ENCODE data around the gene COL5A1.

The COL5A1 gene

DNA sequence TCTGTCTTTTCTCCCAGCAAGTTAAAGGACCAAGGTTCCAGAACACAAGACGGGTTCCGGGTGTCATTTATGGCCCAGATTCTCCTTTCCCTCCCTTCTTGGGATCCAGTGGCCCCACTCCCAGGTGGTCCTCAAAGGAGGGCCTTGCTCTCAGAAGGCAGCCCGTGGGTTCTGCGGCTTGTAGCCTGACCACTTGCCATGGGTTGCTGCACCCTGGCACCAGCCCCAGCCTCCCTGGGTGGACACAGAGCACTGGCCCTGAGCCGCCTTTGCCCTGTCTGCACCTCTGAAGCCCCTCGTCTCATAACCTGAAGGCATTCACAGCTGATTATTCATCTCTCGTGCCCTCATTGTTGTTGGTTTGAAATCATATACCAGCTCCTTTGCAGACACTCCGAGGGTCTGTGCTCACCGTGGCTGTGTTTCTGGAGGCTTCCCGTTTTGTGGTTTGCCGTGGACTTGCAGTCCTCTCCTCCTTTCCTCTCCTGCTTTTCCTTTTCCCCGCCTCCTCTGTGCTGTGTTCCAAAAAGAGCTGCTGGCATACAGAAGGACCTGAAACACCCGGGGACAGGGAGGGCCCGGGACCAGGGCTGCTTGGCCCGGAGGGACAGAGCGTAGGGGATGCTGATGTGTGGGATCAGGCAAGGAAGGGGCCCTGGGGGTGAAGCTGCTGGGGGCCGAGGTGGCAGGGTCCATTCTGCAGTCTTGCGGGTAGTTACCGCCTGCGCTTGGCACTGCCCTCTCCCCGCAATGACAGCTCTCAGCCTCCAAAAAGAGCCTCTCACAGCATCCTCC is 189.5 kb downstream of the COL5A1 start:
- no peaks in the 10 kb centered on the region for H3K79me2 ChIP-seq (ENCODE audit: insufficient read depth, low read length)
- H3K9ac ChIP-seq (ENCODE audit: low read length): no peak overlapping the region
- no peak overlapping the region for H2AFZ ChIP-seq (ENCODE audit: low read length)
- no peaks in the 10 kb centered on the region for H4K20me1 ChIP-seq (ENCODE audit: insufficient read depth, low read length)
- no peak overlapping the region for H3K4me2 ChIP-seq (ENCODE audit: low read length)
- H3K4me1 ChIP-seq (ENCODE audit: insufficient read depth, low read length, severe bottlenecking): no peaks in the 10 kb centered on the region
- no peak overlapping the region for H3K4me3 ChIP-seq (ENCODE audit: low read depth, low read length, poor library complexity, severe bottlenecking)
- H3F3A ChIP-seq (ENCODE audit: insufficient read depth, low read length): no peaks in the 10 kb centered on the region
- no peaks in the 10 kb centered on the region for H3K27me3 ChIP-seq (ENCODE audit: insufficient read depth, low read length)
- no peaks in the 10 kb centered on the region for H3K9me2 ChIP-seq (ENCODE audit: low read depth, low read length)
- H3K36me3 ChIP-seq (ENCODE audit: insufficient read depth, low read length): peaks cover 99% of the 10 kb centered on the region
- no peaks in the 10 kb centered on the region for H3K9me3 ChIP-seq (ENCODE audit: low read length)
- H3K27ac ChIP-seq (ENCODE audit: low read depth, low read length, poor library complexity, severe bottlenecking): no peak overlapping the region
- TF ChIP-seq, protein P1, sequence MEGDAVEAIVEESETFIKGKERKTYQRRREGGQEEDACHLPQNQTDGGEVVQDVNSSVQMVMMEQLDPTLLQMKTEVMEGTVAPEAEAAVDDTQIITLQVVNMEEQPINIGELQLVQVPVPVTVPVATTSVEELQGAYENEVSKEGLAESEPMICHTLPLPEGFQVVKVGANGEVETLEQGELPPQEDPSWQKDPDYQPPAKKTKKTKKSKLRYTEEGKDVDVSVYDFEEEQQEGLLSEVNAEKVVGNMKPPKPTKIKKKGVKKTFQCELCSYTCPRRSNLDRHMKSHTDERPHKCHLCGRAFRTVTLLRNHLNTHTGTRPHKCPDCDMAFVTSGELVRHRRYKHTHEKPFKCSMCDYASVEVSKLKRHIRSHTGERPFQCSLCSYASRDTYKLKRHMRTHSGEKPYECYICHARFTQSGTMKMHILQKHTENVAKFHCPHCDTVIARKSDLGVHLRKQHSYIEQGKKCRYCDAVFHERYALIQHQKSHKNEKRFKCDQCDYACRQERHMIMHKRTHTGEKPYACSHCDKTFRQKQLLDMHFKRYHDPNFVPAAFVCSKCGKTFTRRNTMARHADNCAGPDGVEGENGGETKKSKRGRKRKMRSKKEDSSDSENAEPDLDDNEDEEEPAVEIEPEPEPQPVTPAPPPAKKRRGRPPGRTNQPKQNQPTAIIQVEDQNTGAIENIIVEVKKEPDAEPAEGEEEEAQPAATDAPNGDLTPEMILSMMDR (IDR thresholded peaks at IDR 0.05; ENCODE audit: low read length): no peak
- TF ChIP-seq EZH2 (IDR thresholded peaks at IDR 0.05; ENCODE audit: borderline replicate concordance, low read length): no peak

- Histone ChIP-seq H3K36me3 (ENCODE audit: insufficient read depth, low read length) (peaks cover 99% of the 10 kb centered on the region), H3K4me1 (ENCODE audit: insufficient read depth, low read length, severe bottlenecking) (no peaks in the 10 kb centered on the region), H3K4me3 (ENCODE audit: low read depth, low read length, poor library complexity, severe bottlenecking) (no peak overlapping the region), H3K9ac (ENCODE audit: low read length) (no peak overlapping the region), H4K20me1 (ENCODE audit: insufficient read depth, low read length) (no peaks in the 10 kb centered on the region), H2AFZ (ENCODE audit: low read length) (no peak overlapping the region), H3F3A (ENCODE audit: insufficient read depth, low read length) (no peaks in the 10 kb centered on the region), H3K9me3 (ENCODE audit: low read length) (no peaks in the 10 kb centered on the region), H3K27ac (ENCODE audit: low read depth, low read length, poor library complexity, severe bottlenecking) (no peak overlapping the region), H3K79me2 (ENCODE audit: insufficient read depth, low read length) (no peaks in the 10 kb centered on the region), H3K27me3 (ENCODE audit: insufficient read depth, low read length) (no peaks in the 10 kb centered on the region), H3K9me2 (ENCODE audit: low read depth, low read length) (no peaks in the 10 kb centered on the region), H3K4me2 (ENCODE audit: low read length) (no peak overlapping the region)
- TF ChIP-seq EZH2 (IDR thresholded peaks at IDR 0.05; ENCODE audit: borderline replicate concordance, low read length): no peak
- TF ChIP-seq, protein P1 (IDR thresholded peaks at IDR 0.05; ENCODE audit: low read length): no peak
These were observed 190.9 kb downstream of the COL5A1 start for GRCh38 chr9:134832471-134832870.

- Histone ChIP-seq H3K9me3 (ENCODE audit: low read length) (no peaks in the 10 kb centered on the region), H3K9me2 (ENCODE audit: low read depth, low read length) (no peaks in the 10 kb centered on the region), H2AFZ (ENCODE audit: low read length) (no peak overlapping the region), H3K4me3 (ENCODE audit: low read depth, low read length, poor library complexity, severe bottlenecking) (no peak overlapping the region), H4K20me1 (ENCODE audit: insufficient read depth, low read length) (no peaks in the 10 kb centered on the region), H3K27me3 (ENCODE audit: insufficient read depth, low read length) (no peaks in the 10 kb centered on the region), H3F3A (ENCODE audit: insufficient read depth, low read length) (no peaks in the 10 kb centered on the region), H3K79me2 (ENCODE audit: insufficient read depth, low read length) (no peaks in the 10 kb centered on the region), H3K9ac (ENCODE audit: low read length) (no peak overlapping the region), H3K4me2 (ENCODE audit: low read length) (no peak overlapping the region), H3K36me3 (ENCODE audit: insufficient read depth, low read length) (peaks cover 99% of the 10 kb centered on the region), H3K4me1 (ENCODE audit: insufficient read depth, low read length, severe bottlenecking) (no peaks in the 10 kb centered on the region), H3K27ac (ENCODE audit: low read depth, low read length, poor library complexity, severe bottlenecking) (no peak overlapping the region)
- TF ChIP-seq EZH2 (IDR thresholded peaks at IDR 0.05; ENCODE audit: borderline replicate concordance, low read length): no peak
- TF ChIP-seq, protein P1 (IDR thresholded peaks at IDR 0.05; ENCODE audit: low read length): no peak
These were observed 191.8 kb downstream of the COL5A1 start for GRCh38 chr9:134833294-134833880.

All from OCI-LY1 (cell line).